Activated CD8-positive, alpha-beta T cell treated with anti-CD3 and anti-CD28 coated beads for 36 hours (primary cell): ENCODE data around the gene B4GALNT2. TPM values are rescaled to one million over a fixed set of nuclear protein-coding genes. Genes with fewer than 3 reads are reported as not detected.

ENCODE experiments used
- ATAC-seq: fragments of 200-7000 bp; cut with Tn5 transposase; one replicate; pipeline ENCODE4 v1.10.0; 2021; ENCODE audit warnings: mild to moderate bottlenecking, moderate library complexity
- CTCF ChIA-PET: fragments of 350-600 bp; sonication (Branson Sonifier 250); formaldehyde crosslinking; loops from one replicate; lab custom pipeline; 2021; ENCODE audit warnings: antibody characterized with exemption; lab: Charles Lee
- POLR2A ChIA-PET: fragments of 350-600 bp; sonication (Branson Sonifier 250); formaldehyde crosslinking; loops from one replicate; lab custom pipeline; 2021; ENCODE audit warnings: antibody characterized with exemption; lab: Charles Lee
- DNase-seq: peaks from one replicate; pipeline ENCODE4 v3.0.0-alpha.2; 2020
- H3K27ac Mint-ChIP-seq: one replicate; pipeline ENCODE4 v1.8.0; 2021; ENCODE audit warnings: mild to moderate bottlenecking, mixed read lengths
- H3K27me3 Mint-ChIP-seq: one replicate; pipeline ENCODE4 v1.8.0; 2021; ENCODE audit warnings: mixed read lengths
- H3K36me3 Mint-ChIP-seq: one replicate; pipeline ENCODE4 v1.8.0; 2021; ENCODE audit warnings: low read depth, mixed read lengths
- H3K4me1 Mint-ChIP-seq: one replicate; pipeline ENCODE4 v1.8.0; 2021; ENCODE audit warnings: low read depth, mixed read lengths
- H3K4me3 Mint-ChIP-seq: one replicate; pipeline ENCODE4 v1.8.0; 2021; ENCODE audit warnings: mild to moderate bottlenecking, moderate library complexity, mixed read lengths
- H3K9me3 Mint-ChIP-seq: one replicate; pipeline ENCODE4 v1.8.0; 2021; ENCODE audit warnings: mixed read lengths
- CTCF ChIP-seq: fragments of 200-600 bp; IDR thresholded peaks from one replicate; pipeline ENCODE4 v1.8.0; 2022; ENCODE audit warnings: antibody characterized with exemption, mild to moderate bottlenecking
- intact Hi-C: fragments of 100-400 bp; cut with micrococcal nuclease; formaldehyde crosslinking; loops from one replicate; pipeline ENCODE4 v1.10.0; 2022
- total RNA-seq, 2 experiments: library from RNA; stranded (reverse); gene quantifications; one replicate each; pipeline ENCODE4 v1.2.3, GENCODE V29; 2021

The B4GALNT2 gene
- total RNA-seq, 2 experiments from 2014 or later, result not detected

GRCh38 chr17:49203796-49204195, 71.2 kb downstream of the B4GALNT2 start:
- ATAC-seq (no peak), DNase-seq (no peak)
- CTCF ChIA-PET, result interaction anchor here (1.9 kb wide), 1 partner anchor 9 kb away, joined by 5 read pairs; no protein-coding TSS in a partner anchor
- Mint-ChIP-seq H3K27me3 (no peaks in the 10 kb centered on the region), H3K36me3 (peaks cover 1% of the 10 kb centered on the region), H3K4me3 (no peak overlapping the region), H3K4me1 (peaks cover 8% of the 10 kb centered on the region), H3K9me3 (no peaks in the 10 kb centered on the region), H3K27ac (no peak overlapping the region)
- intact Hi-C loops, result no loop called here
- POLR2A ChIA-PET, result interaction anchor here (1.8 to 2.3 kb wide), 2 partner anchors 11 kb away, joined by 7 to 13 read pairs; no protein-coding TSS in a partner anchor
- no peak for TF ChIP-seq CTCF

GRCh38 chr17:49204516-49204915, 71.9 kb downstream of the B4GALNT2 start:
- no peaks in the 10 kb centered on the region for H3K27me3 Mint-ChIP-seq
- CTCF ChIA-PET, result interaction anchor here (1.2 to 1.9 kb wide), 2 partner anchors 9 to 25 kb away, joined by 5 to 9 read pairs; no protein-coding TSS in a partner anchor

GRCh38 chr17:49209061-49209571, 76.5 kb downstream of the B4GALNT2 start:
- Mint-ChIP-seq H3K27ac (peak overlapping the region; percentile 95), H3K4me3 (peak overlapping the region; percentile 79), H3K4me1 (peaks cover 46% of the 10 kb centered on the region), H3K36me3 (peaks cover 24% of the 10 kb centered on the region), H3K27me3 (no peaks in the 10 kb centered on the region), H3K9me3 (no peaks in the 10 kb centered on the region)
- POLR2A ChIA-PET, result interaction anchor here (0.6 to 5.5 kb wide), 11 partner anchors 9 to 716 kb away, joined by 3 to 33 read pairs (median 10); partner anchors contain the start of gene PHOSPHO1
- intact Hi-C loops, result no loop called here
- TF ChIP-seq CTCF, result no peak
- DNase-seq (peak; percentile 58), ATAC-seq (peak; percentile 35)
- CTCF ChIA-PET, result interaction anchor here (1.0 to 8.9 kb wide), 8 partner anchors 9 to 52 kb away, joined by 3 to 58 read pairs (median 10); no protein-coding TSS in a partner anchor

More at GRCh38 chr17:49204516-49204915, 71.9 kb downstream of the B4GALNT2 start:
- no peak for DNase-seq
- Mint-ChIP-seq H3K36me3 (peaks cover 1% of the 10 kb centered on the region), H3K27ac (no peak overlapping the region), H3K4me1 (peaks cover 15% of the 10 kb centered on the region), H3K9me3 (no peaks in the 10 kb centered on the region), H3K4me3 (no peak overlapping the region)
- no peak for TF ChIP-seq CTCF
- ATAC-seq, result no peak
- intact Hi-C loops, result no loop called here
- POLR2A ChIA-PET, result interaction anchor here (0.6 to 2.3 kb wide), 3 partner anchors 11 to 927 kb away, joined by 3 to 13 read pairs (median 7); no protein-coding TSS in a partner anchor

- ChIA-PET CTCF (interaction anchor here (1.0 to 8.9 kb wide), 5 partner anchors 11 to 30 kb away, joined by 3 to 58 read pairs (median 10); no protein-coding TSS in a partner anchor), POLR2A (interaction anchor here (0.8 to 5.5 kb wide), 10 partner anchors 9 to 259 kb away, joined by 3 to 33 read pairs (median 10); partner anchors contain the start of gene PHOSPHO1)
- Mint-ChIP-seq H3K27me3 (no peaks in the 10 kb centered on the region), H3K27ac (peak within 1 kb of the TSS; percentile 95), H3K36me3 (peaks cover 32% of the 10 kb centered on the region), H3K4me1 (peaks cover 56% of the 10 kb centered on the region), H3K4me3 (peak within 1 kb of the TSS; percentile 79), H3K9me3 (no peaks in the 10 kb centered on the region)
- peak; percentile 85 for DNase-seq
- peak; percentile 88 for ATAC-seq
- no peak for TF ChIP-seq CTCF
- intact Hi-C loops, result no loop called here
Measured at GRCh38 chr17:49210158-49211029, 77.8 kb downstream of the B4GALNT2 start, which contains the start of the genes ABI3 and GNGT2. Gene ABI3, plus strand, starts transcription at chr17:49210707. Its CDS starts 18 bp downstream, at chr17:49210725. Gene GNGT2, minus strand, starts transcription at chr17:49210574. Its CDS starts 3,152 bp downstream, at chr17:49207422.
